K562 (cell line): Measurements from ENCODE around the gene FBRS. TPM values are rescaled to one million over a fixed set of nuclear protein-coding genes. Genes with fewer than 3 reads are reported as not detected.

Experiments used
- ATAC-seq: fragments of 200-7000 bp; cut with Tn5 transposase; 3 replicates; pipeline ENCODE4 v1.9.1; 2020; ENCODE audit warnings: moderate library complexity
- BruUV-seq: library from RNA; stranded (reverse); fragments of 400-500 nt; replicated peaks from 2 replicates; lab custom pipeline; 2021; lab: Mats Ljungman, UMichigan
- CTCF ChIA-PET: fragments of 300-600 bp; formaldehyde crosslinking; extraction: SDS; loops from one replicate; lab custom pipeline; 2021; ENCODE audit warnings: low intra/inter-chr PET ratio; lab: Yijun Ruan, JAX
- POLR2A ChIA-PET: fragments of 300-600, 350-650 bp; sonication (Branson Sonifier 250); formaldehyde crosslinking; extraction: SDS; loops from one replicate; lab custom pipeline; 2021; ENCODE audit warnings: antibody characterized with exemption, inconsistent platforms; lab: Yijun Ruan, JAX
- DNase-seq, 4 experiments: peaks; one replicate each; pipeline versions ENCODE4 v3.0.0 to v3.0.0-alpha.2; 2011 to 2018; ENCODE audit warnings: low spot score in 3 of 4, mixed read lengths in 3 of 4; ENCODE audit errors: extremely low read depth in 1 of 4
- FAIRE-seq: peaks from 2 replicates; lab custom pipeline; 2011; peaks lifted over from hg19 to GRCh38; lab: Jason Lieb, UNC
- H2AFZ ChIP-seq: 2 replicates; pipeline ENCODE4 v1.6.0; 2011; ENCODE audit warnings: low read depth, low read length, control low read depth, inconsistent platforms
- H3K27ac ChIP-seq: fragments of 200-600 bp; 3 replicates; pipeline ENCODE4 v1.8.0; 2011; ENCODE audit warnings: low read depth, mild to moderate bottlenecking, control low read depth, inconsistent platforms, low read length, moderate library complexity, mixed read lengths; ENCODE audit errors: extremely low read depth
- H3K27me3 ChIP-seq, 2 experiments: fragments of 300-600 bp in 1 of 2; 2 replicates in 1 of 2; 3 replicates in 1 of 2; pipeline versions ENCODE4 v1.6.0 to v1.8.0; 2011; ENCODE audit warnings: inconsistent platforms in 2 of 2, low read length in 2 of 2, mild to moderate bottlenecking in 1 of 2, mixed read lengths in 1 of 2, moderate library complexity in 1 of 2; ENCODE audit not compliant: control insufficient read depth in 2 of 2, insufficient read depth in 2 of 2
- H3K36me3 ChIP-seq: fragments of 300-600 bp; 3 replicates; pipeline ENCODE4 v1.8.0; 2011; ENCODE audit warnings: mild to moderate bottlenecking, low read length, inconsistent platforms; ENCODE audit not compliant: control insufficient read depth, insufficient read depth
- H3K4me1 ChIP-seq, 2 experiments: fragments of 200-600 bp in 1 of 2; replicated peaks in 1 of 2; 2 replicates in 1 of 2; 3 replicates in 1 of 2; pipeline versions ENCODE4 v1.5.1 to v1.8.0; 2011; ENCODE audit warnings: inconsistent platforms in 2 of 2, low read length in 2 of 2, mild to moderate bottlenecking in 1 of 2, mixed read lengths in 1 of 2, moderate library complexity in 1 of 2; ENCODE audit not compliant: control insufficient read depth in 2 of 2, insufficient read depth in 2 of 2
- H3K4me2 ChIP-seq: 2 replicates; pipeline ENCODE4 v1.6.1; 2011; ENCODE audit warnings: low read length, control low read depth, inconsistent platforms, mixed read lengths; ENCODE audit not compliant: insufficient read depth
- H3K4me3 ChIP-seq: fragments of 200-600 bp; sonication (generic), shearing (Covaris generic); 2 replicates; pipeline ENCODE4 v1.5.1; 2016; ENCODE audit warnings: control low read depth, inconsistent platforms
- H3K79me2 ChIP-seq: fragments of 200-600 bp; 3 replicates; pipeline ENCODE4 v1.8.0; 2011; ENCODE audit warnings: low read length, inconsistent platforms; ENCODE audit not compliant: control insufficient read depth, insufficient read depth
- H3K9ac ChIP-seq, 2 experiments: 2 replicates each; pipeline versions ENCODE4 v1.6.0 to v1.6.1; 2011; ENCODE audit warnings: low read depth in 2 of 2, low read length in 2 of 2, control low read depth in 1 of 2, inconsistent platforms in 1 of 2, mild to moderate bottlenecking in 1 of 2, mixed read lengths in 1 of 2; ENCODE audit not compliant: insufficient read depth in 1 of 2
- H3K9me1 ChIP-seq: one replicate; pipeline ENCODE4 v1.6.0; 2011; ENCODE audit warnings: inconsistent platforms, mild to moderate bottlenecking, low read length, moderate library complexity; ENCODE audit not compliant: control insufficient read depth, insufficient read depth
- H3K9me3 ChIP-seq: replicated peaks from 2 replicates; pipeline ENCODE4 v1.5.1; 2011; ENCODE audit warnings: low read depth, low read length, inconsistent platforms; ENCODE audit not compliant: control insufficient read depth, insufficient read depth
- H4K20me1 ChIP-seq: replicated peaks from 2 replicates; pipeline ENCODE4 v1.6.1; 2011; ENCODE audit warnings: low read length, inconsistent platforms, mixed read lengths; ENCODE audit not compliant: control insufficient read depth, insufficient read depth
- FOXP1 ChIP-seq: sonication (generic); formaldehyde crosslinking; IDR thresholded peaks from 2 replicates; pipeline ENCODE4 v1.8.0; 2022; ENCODE audit warnings: mild to moderate bottlenecking, missing genetic modification reagents
- GABPB1 ChIP-seq: sonication (generic); formaldehyde crosslinking; IDR thresholded peaks from 2 replicates; pipeline ENCODE4 v1.8.0; 2022; ENCODE audit warnings: mild to moderate bottlenecking, missing genetic modification reagents
- HNRNPLL ChIP-seq: fragments of 200-400 bp; formaldehyde crosslinking; IDR thresholded peaks from 2 replicates; pipeline ENCODE4 v1.6.1; 2017; ENCODE audit warnings: low read length, low read depth, mild to moderate bottlenecking; ENCODE audit not compliant: poor library complexity, severe bottlenecking
- KLF1 ChIP-seq: fragments of 450-650 bp; IDR thresholded peaks from 2 replicates; pipeline ENCODE4 v1.6.1; 2016; ENCODE audit warnings: missing genetic modification characterization, missing compliant biosample characterization
- MLLT1 ChIP-seq, 2 experiments: fragments of 450-650 bp; IDR thresholded peaks; 2 replicates each; pipeline ENCODE4 v1.6.1; 2016
- THRAP3 ChIP-seq: fragments of 450-650 bp; IDR thresholded peaks from 2 replicates; pipeline ENCODE4 v1.6.1; 2016; ENCODE audit warnings: mild to moderate bottlenecking, inconsistent platforms, borderline replicate concordance
- ZBTB17 ChIP-seq: fragments of 450-650 bp; formaldehyde crosslinking; IDR thresholded peaks from 2 replicates; pipeline ENCODE4 v1.4.0; 2020; ENCODE audit warnings: mild to moderate bottlenecking
- ZBTB33 ChIP-seq: sonication (generic); formaldehyde crosslinking; IDR thresholded peaks from 2 replicates; pipeline ENCODE4 v1.8.1; 2023; ENCODE audit warnings: mild to moderate bottlenecking, missing genetic modification reagents
- ZNF316 ChIP-seq: fragments of 450-650 bp; IDR thresholded peaks from 2 replicates; pipeline ENCODE4 v1.6.1; 2016
- WGBS: fragments of 100-300 bp; shearing (Covaris generic); methylation state at CpG from one replicate; pipeline ENCODE4 v1.1.6; 2016; ENCODE audit warnings: low coverage, mixed read lengths; ENCODE audit not compliant: insufficient coverage; ENCODE audit errors: missing lambda C conversion rate; 5-methylcytosine and 5-hydroxymethylcytosine counted together
- in situ Hi-C: fragments of 300-500 bp; cut with MboI; formaldehyde crosslinking; loops from 4 replicates; pipeline ENCODE4 v1.15.0; 2018; ENCODE audit warnings: inconsistent platforms, mixed read lengths
- intact Hi-C: fragments of 100-400 bp; cut with micrococcal nuclease; formaldehyde crosslinking; loops from 2 replicates; pipeline ENCODE4 v1.14.2; 2022
- polyA plus RNA-seq, 8 experiments: library from polyadenylated mRNA; depleted of rRNA in 4 of 8; stranded (reverse) in 5 of 8; unstranded in 3 of 8; fragments of >200 nt; fragmentation: Nextera tagmentation in 2 of 8; fragmentation: Illumina TruSeq in 1 of 8; extraction: Ambion mirVana in 2 of 8; extraction: Trizol in 1 of 8; gene quantifications; 2 replicates each; pipeline versions ENCODE4 v1.2.1 to v1.2.3, GENCODE V29; 2011 to 2014; ENCODE audit warnings: inconsistent platforms in 1 of 8, missing spikeins in 1 of 8
- total RNA-seq, 7 experiments: library from RNA; depleted of rRNA in 6 of 7; stranded (reverse); fragments of >200 nt in 6 of 7; fragmentation: Illumina TruSeq in 2 of 7; extraction: Trizol in 2 of 7; gene quantifications; 2 replicates each; pipeline versions ENCODE4 v1.2.1 to v1.2.3, GENCODE V29; 2011 to 2021; ENCODE audit warnings: low replicate concordance in 1 of 7
- TF ChIP-seq, protein P1 (sequence below): fragments of 450-650 bp; IDR thresholded peaks from 2 replicates; pipeline ENCODE4 v1.6.1; 2017; ENCODE audit warnings: antibody characterized with exemption, mild to moderate bottlenecking

FBRS gene
- total and polyA plus RNA-seq, 9 of the 15 experiments (the other 6 are each of a cell fraction or from before 2014, with no cell fraction given), result 0.32 to 59.5 (median 13.1) TPM

DNA sequence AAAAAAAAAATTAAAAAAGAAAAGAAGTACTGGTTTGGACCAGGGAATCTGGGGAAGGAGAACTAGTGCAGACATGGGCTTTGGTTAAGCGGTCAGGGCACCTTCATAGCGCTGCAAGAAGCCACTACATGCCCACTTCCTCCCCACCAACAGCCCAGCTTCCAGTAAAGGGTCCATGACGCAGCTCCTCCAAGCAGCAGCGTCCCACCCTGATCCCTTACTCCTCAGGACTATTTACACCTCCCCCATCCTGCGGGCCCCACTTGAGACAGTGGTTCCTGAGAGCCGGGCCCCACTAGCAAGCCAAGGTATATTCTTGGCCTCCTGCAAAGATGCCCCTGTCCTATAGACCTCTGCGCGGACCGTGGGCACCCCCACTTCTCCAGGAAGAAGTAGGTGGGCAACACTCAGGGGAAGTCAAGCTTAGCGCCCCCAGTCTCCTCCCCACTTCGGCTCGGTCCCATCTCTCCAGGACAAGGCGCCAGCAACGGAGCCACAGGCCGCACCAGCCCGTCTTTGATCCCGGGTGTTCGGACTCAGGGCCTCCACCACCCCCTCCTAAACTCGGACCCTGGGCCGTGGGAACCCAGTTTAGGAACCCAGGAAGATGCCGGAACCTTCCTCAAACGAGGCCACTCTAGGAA is 8.4 kb upstream of the FBRS start:
- in situ Hi-C loops, result loop anchor here (25.0 kb wide), 2 partner anchors 438 to 1188 kb away; partner anchors contain the start of genes BOLA2, SLX1B and SULT1A4
- 80% methylated on average over 14 of the region's 22 CpGs for WGBS
- TF ChIP-seq KLF1 (0 out of 2 replicates have a peak, but pooled peaks have one; percentile 39), THRAP3 (peak; percentile 100), HNRNPLL (no peak), FOXP1 (CRISPR knock-in tag) (peak; percentile 31; the same call in 1 of the 2 replicates), GABPB1 (CRISPR knock-in tag) (peak; percentile 24; the same call in 1 of the 2 replicates), ZNF316 (0 out of 2 replicates have a peak, but pooled peaks have one; percentile 35), MLLT1 (IDR thresholded peaks at IDR 0.05) (peak in 1 of 2 experiments; percentile 99; a peak in 2 of 4 replicates), ZBTB33 (peak; percentile 95), ZBTB17 (CRISPR knock-in tag) (0 out of 2 replicates have a peak, but pooled peaks have one; percentile 40)
- TF ChIP-seq, protein P1, sequence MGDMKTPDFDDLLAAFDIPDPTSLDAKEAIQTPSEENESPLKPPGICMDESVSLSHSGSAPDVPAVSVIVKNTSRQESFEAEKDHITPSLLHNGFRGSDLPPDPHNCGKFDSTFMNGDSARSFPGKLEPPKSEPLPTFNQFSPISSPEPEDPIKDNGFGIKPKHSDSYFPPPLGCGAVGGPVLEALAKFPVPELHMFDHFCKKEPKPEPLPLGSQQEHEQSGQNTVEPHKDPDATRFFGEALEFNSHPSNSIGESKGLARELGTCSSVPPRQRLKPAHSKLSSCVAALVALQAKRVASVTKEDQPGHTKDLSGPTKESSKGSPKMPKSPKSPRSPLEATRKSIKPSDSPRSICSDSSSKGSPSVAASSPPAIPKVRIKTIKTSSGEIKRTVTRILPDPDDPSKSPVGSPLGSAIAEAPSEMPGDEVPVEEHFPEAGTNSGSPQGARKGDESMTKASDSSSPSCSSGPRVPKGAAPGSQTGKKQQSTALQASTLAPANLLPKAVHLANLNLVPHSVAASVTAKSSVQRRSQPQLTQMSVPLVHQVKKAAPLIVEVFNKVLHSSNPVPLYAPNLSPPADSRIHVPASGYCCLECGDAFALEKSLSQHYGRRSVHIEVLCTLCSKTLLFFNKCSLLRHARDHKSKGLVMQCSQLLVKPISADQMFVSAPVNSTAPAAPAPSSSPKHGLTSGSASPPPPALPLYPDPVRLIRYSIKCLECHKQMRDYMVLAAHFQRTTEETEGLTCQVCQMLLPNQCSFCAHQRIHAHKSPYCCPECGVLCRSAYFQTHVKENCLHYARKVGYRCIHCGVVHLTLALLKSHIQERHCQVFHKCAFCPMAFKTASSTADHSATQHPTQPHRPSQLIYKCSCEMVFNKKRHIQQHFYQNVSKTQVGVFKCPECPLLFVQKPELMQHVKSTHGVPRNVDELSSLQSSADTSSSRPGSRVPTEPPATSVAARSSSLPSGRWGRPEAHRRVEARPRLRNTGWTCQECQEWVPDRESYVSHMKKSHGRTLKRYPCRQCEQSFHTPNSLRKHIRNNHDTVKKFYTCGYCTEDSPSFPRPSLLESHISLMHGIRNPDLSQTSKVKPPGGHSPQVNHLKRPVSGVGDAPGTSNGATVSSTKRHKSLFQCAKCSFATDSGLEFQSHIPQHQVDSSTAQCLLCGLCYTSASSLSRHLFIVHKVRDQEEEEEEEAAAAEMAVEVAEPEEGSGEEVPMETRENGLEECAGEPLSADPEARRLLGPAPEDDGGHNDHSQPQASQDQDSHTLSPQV, result 0 out of 2 replicates have a peak, but pooled peaks have one; percentile 28

More for the DNA sequence above, 8.4 kb upstream of the FBRS start:
- no peak for ATAC-seq
- DNase-seq, result no peak
- H3K9ac ChIP-seq, result peak overlapping the region in 1 of 2 experiments; percentile 45; a peak in 1 of 4 replicates
- peak overlapping the region; percentile 63 for H3K4me2 ChIP-seq
- BruUV-seq, result TSS peak; percentile 79
- no peaks in the 10 kb centered on the region for H3K9me1 ChIP-seq
- no peaks in the 10 kb centered on the region for H4K20me1 ChIP-seq
- H3K4me3 ChIP-seq, result no peak overlapping the region
- H3K27me3 ChIP-seq, result no peaks in the 10 kb centered on the region
- H3K9me3 ChIP-seq, result no peaks in the 10 kb centered on the region; the same call in 1 of the 2 replicates
- H3K4me1 ChIP-seq, result peaks cover 12 to 40% of the 10 kb centered on the region in 2 experiments; a peak in 4 of 5 replicates
- ChIA-PET POLR2A (interaction anchor here (0.6 to 3.2 kb wide), 9 partner anchors 9 to 279 kb away, joined by 3 to 10 read pairs (median 4); partner anchors contain the start of genes DCTPP1, FBRS, TBC1D10B and ZNF688), CTCF (no interaction called here)
- peaks cover 18% of the 10 kb centered on the region for H3K79me2 ChIP-seq
- H3K27ac ChIP-seq, result peak overlapping the region; percentile 86
- intact Hi-C loops, result loop anchor here (10.0 kb wide), 3 partner anchors 165 to 585 kb away; partner anchors contain the start of genes ALDOA, TBX6 and YPEL3
- peaks cover 25% of the 10 kb centered on the region for H3K36me3 ChIP-seq
- no peak for FAIRE-seq
- H2AFZ ChIP-seq, result peak overlapping the region; percentile 99
